Smooth muscle cell of bladder (primary cell): ENCODE measurements around the gene SLC37A3. TPM values are rescaled to one million over a fixed set of nuclear protein-coding genes. Genes with fewer than 3 reads are reported as not detected.

Experiments used
- total RNA-seq: library from RNA; depleted of rRNA; stranded (reverse); fragments of >200 nt; gene quantifications from 2 replicates; pipeline ENCODE4 v1.2.3, GENCODE V29; 2014

The SLC37A3 gene
- total RNA-seq = 87.0 and 96.3 TPM in 2 replicates

GRCh38 chr7:140397784-140398750, at the start of gene SLC37A3:
TSS of gene SLC37A3 (minus strand) at chr7:140398530. CDS start at chr7:140382526, 16,004 bp downstream.

GRCh38 chr7:140403878-140404564, 5.7 kb upstream of the SLC37A3 start, which contains the start of gene RAB19:
TSS of gene RAB19 (plus strand) at chr7:140404058. CDS start at chr7:140407647, 3,589 bp downstream.

Other genes starting within 250 kb of the SLC37A3 start
- 4.8 and 5.7 TPM in 2 replicates for gene KDM7A, start 221.5 kb downstream of the SLC37A3 start, total RNA-seq
- gene RAB19, start 5.5 kb upstream of the SLC37A3 start, total RNA-seq = not detected in 2 replicates
- 67.7 and 73.8 TPM in 2 replicates for gene MKRN1, start 81.0 kb upstream of the SLC37A3 start, total RNA-seq
- 15.6 and 37.5 TPM in 2 replicates for gene DENND2A, start 242.3 kb upstream of the SLC37A3 start, total RNA-seq